Measurements from ENCODE around the gene HECTD4.
"Not testable (repeated sequence)": the region's sequence is repeated elsewhere in the genome, so short reads cannot be mapped to it uniquely, and the experiment has no call there.

The HECTD4 gene

DNA sequence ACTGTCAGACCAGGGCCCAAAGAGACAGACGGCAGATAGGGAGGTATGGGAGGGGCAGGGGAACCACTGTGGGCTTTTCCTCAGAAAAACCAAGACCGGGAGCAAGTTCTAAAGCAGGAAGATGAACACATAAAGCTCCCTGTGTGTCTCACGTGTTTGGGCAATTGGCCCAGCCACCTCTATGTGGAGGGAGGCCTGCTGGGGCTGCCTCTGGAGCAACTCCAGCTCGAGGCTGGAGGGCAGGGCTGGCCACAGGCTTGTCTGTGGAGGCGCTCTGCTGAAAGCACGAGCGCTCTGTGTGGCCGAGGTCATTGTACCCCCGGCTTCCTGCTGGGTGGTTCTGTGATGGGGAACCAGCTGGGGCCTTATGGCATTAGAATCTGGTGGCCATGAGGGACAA lies 220.5 kb downstream of the HECTD4 start:
- DNase-seq (ENCODE audit: low spot score) = no peak

GRCh38 chr12:112160611-112161010 lies 221.6 kb downstream of the HECTD4 start:
- DNase-seq (ENCODE audit: low spot score) = no peak

DNA sequence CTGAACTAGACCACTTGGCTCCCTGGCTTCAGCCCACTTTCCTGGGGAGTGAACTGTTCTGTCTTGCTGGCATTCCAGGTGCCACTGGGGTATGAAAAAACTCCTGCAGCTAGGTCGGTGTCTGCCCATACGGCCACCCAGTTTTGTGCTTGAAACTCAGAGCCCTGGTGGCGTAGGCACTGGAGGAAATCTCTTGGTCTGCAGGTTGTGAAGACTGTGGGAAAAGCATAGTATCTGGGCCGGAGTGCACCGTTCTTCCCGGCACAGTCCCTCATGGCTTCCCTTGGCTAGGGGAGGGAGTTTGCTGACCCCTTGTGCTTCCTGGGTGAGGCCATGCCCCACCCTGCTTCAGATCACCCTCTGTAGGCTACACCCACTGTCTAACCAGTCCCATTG lies 223.1 kb downstream of the HECTD4 start:
- no peak for DNase-seq (ENCODE audit: low spot score)

- DNase-seq (ENCODE audit: low spot score) = not testable (repeated sequence)
These were observed 223.6 kb downstream of the HECTD4 start for GRCh38 chr12:112158461-112159145.

DNA sequence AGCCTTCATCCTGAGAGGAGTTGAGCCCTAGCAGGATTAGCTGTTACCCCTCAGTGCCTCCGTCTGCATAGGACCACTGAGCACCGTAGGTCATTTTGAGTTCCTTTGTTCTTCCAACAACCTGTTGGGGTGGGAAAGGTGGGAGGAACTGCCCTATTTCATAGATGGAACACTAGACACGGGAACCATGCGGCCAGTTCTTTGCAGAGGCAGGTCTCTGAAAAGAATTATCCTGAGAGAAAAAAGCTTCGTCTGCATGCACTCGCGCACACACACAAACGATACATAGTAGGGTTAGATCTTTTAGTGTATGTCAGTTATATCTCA lies 228.4 kb downstream of the HECTD4 start:
- DNase-seq (ENCODE audit: low spot score) = no peak

DNA sequence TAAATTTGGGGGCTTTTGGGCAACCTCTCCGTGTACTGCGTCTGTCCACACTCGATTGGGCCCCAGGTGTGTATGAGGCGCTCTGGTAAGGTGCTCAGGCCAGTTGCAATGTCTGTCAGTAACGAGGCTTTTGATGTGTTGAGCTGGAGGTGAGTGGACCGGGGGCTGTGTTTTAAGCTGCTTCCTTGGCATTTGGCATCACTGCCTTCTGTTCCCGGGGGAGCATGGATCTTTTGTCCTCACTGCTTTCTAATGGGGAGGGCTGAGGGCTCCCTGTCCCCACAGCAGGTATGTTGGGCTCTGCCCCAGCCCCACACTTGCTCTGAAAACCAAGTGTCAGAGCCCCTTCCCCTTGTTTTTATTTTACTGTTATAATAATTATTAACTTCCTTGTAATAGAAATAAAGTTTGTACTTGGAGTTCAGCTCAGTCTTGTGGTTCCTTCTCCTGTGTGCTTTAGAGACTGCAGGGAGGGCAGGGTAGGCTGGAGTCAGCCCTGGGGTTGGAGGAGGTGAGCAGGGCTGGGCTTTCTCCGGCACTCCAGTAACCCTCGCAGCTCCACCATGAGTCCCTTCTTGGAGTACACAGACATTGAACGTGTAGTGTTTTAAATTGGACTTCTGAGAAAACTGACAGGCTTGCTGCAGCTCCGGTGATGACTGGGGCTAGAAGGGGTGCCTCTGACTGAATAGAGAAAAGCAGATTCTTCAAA lies 228.9 kb downstream of the HECTD4 start:
- no peak for DNase-seq (ENCODE audit: low spot score)

- DNase-seq (ENCODE audit: low spot score) = no peak
These were observed 230.3 kb downstream of the HECTD4 start for GRCh38 chr12:112151766-112152541.

DNA sequence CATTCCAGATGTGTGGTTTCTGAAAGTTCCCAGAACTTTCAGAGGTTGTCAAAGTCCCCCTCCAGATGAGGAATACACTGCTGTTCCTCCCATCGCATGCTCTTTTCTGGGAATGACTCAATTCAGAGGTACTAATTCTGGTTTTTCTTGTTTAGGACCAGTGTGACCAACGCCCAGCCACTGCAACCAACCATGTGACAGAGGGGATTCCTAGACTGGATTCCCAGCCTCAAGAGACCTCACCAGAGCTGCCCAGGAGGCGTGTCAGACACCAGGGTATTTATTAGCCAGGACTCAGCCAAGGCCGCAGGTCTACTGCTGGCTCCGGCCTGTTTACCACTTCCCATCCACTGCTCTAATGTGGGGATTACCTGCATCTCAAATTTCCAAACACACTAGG lies 232.6 kb downstream of the HECTD4 start:
- no peak for DNase-seq (ENCODE audit: low spot score)

GRCh38 chr12:112148031-112148513 lies 234.2 kb downstream of the HECTD4 start:
- DNase-seq (ENCODE audit: low spot score) = no peak

- no peak for DNase-seq (ENCODE audit: low spot score)
These were observed 236.1 kb downstream of the HECTD4 start for GRCh38 chr12:112146123-112146522.

- no peak for DNase-seq (ENCODE audit: low spot score)
These were observed 241.5 kb downstream of the HECTD4 start for GRCh38 chr12:112140728-112141127.

DNA sequence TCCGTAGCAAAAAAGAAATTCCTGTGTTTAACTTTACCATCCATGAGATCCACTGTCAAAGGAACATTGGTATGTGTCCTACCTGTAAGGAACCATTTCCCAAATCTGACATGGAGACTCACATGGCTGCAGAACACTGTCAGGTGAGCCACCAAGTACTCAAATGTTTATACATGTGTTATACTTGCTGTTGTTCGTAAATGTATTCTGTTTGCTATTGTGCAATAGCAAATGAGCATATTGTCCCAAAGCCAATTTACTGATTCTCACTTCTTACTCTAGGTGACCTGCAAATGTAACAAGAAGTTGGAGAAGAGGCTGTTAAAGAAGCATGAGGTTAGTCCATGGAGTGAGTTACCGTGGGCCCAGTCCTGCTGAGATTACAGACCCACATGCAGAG lies 247.5 kb downstream of the HECTD4 start:
- no peak for DNase-seq (ENCODE audit: low spot score)

DNA sequence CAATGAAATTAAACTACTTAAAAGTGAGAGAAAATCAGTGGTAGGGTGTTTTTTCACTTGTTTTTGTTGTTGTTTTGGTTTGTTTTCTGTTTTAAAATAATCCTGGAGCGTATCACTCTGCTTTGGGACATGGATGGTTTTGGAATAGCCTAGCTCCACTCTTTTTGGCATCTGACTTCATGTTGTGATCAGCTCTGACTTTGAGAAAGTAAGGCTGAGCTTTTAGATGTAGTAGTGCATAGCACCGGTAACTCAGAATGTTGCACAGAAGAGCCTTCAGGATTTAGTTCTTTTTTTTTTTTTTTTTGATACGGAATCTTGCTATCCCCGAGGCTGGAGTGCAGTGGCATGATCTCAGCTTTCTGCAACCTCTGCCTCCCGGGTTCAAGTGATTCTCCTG lies 248.8 kb downstream of the HECTD4 start:
- no peak for DNase-seq (ENCODE audit: low spot score)

DNA sequence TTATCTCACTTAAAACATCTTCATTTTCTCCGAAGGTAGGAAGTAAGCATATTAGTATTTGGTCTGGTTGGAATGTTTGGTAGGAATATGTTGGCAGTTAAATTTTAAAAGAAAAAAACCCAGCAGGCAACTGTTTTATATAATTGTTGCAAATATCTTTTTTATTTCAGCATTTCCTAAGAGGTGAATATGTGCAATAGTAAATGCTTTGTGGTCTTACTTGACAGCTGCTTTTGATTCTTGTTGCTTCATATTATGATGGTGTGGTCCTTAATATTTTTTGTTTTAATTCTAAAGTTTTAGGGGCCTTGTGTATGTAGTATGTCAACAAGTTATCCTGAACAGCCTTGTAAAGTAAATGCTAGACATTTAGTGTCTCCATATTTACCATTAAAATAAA lies 250.5 kb downstream of the HECTD4 start:
- no peak for DNase-seq (ENCODE audit: low spot score)

DNA sequence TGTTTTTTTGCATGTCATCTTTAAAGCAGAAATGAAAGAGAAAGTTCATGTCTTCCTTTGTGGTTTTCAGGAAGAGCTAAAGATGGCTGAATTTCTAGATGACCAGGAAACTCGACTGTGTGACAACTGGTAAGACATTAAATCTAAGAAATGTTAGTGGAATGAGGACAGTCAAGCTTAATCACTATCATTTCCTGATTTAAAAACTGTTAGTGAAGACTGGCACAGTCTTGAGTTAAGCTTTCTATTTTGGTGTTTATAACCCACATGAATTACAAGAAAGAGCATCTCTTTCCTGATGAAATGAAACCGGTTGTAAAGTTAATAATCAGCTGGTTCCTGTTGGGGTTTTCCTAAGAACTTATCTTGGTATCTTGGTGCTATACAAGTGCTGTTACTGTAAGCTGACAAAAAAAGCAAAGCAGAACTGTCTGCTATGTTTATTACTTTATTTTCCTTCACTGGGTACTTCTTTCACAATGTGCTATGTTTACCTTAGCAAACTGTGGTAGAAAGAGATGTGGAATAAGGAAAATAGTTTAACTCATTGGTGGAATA lies 251.7 kb downstream of the HECTD4 start:
- DNase-seq (ENCODE audit: low spot score) = peak; percentile 76

GRCh38 chr12:112126911-112127310 lies 255.3 kb downstream of the HECTD4 start:
- no peak for DNase-seq (ENCODE audit: low spot score)

DNA sequence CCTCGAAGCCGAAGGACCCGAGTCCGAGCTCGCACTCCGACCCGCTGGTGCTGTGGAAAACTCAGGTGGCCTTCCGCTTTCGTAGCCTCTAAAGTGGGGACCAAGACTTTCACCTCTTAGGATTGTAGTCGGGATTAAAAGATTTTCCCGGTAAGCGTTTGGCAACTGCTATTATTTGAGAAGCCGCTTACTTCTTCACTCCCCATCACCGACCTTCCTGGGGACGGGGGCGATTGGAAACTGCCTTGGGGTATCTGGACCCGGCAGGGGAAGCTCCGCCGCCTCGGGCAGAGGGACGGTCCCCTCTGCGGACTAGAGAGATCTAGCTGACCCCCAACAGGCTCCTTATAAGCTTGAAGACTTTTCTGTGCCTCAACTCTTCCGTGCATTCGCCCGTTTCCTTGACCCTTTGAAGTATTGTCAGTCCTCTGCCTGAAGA lies 256.2 kb downstream of the HECTD4 start:
- no peak for DNase-seq (ENCODE audit: low spot score)

DNA sequence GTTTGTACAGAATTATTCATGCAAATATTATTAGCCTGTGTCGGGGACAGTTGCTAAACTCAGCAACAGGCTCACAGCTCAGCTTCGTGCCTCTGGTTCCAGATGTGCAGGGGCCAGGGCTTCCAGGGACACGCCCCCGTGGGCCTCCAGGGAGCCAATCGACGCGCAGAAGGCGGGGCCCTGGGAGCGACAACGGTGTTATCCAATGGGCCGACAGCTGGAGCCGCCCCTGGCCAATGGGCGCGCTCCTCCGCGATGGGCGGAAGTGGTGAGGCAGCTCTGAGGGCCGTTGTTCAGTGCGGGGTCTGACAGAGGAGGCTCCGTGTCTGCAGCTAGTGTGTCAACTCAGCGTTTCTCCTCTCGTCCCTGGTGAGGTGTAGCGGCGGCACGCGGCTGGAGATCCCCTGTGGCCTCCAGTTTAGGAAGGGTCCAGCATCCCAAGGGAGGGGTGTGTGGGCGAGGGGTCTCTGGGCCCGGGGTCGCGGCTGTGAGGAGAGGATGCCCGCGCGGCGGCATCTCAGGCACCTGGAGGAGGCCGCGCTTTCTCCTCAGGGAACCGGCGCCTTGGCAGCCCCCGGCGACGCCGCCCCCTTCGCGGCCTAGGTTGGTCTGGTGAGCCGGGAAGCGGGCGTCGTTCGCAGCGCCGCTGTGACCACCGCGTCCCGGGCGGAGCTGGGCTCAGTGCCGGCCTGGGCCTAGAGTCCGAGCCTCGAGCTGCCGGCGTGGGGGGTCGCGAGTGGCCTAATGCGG lies 256.8 kb downstream of the HECTD4 start, which contains the start of gene TRAFD1:
TSS of gene TRAFD1 (plus strand) at position 311 of the 750 bp plus-strand sequence. CDS start 4,963 bp downstream, outside the sequence.
- DNase-seq (ENCODE audit: low spot score) = peak; percentile 97

GRCh38 chr12:112124918-112125249 lies 257.3 kb downstream of the HECTD4 start:
- no peak for DNase-seq (ENCODE audit: low spot score)

DNA sequence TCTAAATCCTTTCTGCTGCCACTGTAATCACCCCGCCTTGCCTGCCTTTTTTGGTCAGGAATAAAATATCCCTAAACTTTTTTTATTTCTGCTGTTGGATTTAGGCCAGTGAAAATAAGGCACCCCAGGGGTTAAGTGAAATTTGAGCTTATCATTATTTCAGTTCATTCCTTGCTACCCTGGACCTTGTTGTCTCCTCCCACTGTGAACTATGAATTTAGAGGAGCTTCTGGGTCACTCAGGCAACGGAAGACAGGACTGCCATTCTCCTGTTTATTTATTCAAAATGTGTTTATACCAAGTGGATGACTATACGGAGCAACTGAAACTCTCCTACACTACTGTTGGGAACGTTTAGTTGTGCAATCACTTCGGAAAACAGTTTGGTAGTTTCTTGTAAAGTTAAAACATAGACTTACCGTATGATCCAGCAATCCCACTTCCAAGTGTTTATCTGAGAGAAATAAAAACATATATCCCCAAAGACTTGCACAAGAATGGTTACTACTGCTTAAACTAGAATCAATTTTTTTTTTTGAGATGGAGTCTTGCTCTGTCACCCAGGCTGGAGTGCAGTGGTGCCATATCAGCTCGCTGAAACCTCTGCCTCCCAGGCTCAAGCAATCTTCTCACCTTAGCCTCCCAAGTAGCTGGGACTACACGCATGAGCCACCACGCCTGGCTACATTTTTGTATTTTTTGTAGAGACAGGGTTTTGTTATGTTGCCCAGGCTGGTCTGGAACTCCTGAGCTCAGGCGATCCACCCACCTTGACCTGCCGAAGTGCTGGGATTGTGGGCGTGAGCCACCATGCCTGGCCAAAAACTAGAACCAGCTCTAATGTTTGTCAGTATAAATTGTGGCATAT lies 259.2 kb downstream of the HECTD4 start:
- no peak for DNase-seq (ENCODE audit: low spot score)

Measured in pons (tissue), 1 donor.